Measurements from ENCODE around the gene RAB2B.
"Not testable (repeated sequence)": the region's sequence is repeated elsewhere in the genome, so short reads cannot be mapped to it uniquely, and the experiment has no call there.

Gene RAB2B

DNA sequence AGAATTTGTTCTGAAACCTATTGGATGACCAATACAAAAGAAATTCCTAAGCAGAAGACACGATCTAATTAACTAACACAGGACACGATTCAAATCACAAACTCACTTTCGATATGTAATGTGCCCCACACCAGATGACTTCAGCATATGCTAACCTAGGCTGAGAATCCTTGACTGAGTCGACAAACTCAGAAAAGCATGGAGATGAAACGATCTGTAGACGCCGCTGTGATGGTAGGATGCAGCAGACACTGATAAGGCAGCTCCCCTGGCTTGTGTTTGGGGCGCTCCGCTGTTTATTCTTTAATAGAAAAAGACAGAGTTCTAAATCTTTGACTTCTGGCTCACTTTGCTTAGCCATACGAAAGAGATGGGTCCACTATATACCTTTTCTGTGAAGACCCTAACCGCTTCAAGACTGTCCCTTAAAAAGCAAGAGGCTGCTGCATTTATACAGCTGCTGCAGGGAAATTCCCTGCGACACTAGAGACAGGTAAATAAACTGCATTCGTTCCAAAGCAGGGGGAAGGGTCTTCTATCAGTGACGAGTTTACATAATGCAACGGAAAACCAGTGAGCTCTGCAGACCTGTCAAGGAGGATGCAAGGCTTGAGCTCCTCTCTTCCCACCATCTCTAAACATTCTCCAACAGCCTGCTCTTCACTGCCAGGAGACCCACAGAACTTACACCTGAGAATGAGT lies 21.8 kb downstream of the RAB2B start:
- DNase-seq (ENCODE audit: extremely low read depth, low read depth) = no peak
- TF ChIP-seq, protein P1, sequence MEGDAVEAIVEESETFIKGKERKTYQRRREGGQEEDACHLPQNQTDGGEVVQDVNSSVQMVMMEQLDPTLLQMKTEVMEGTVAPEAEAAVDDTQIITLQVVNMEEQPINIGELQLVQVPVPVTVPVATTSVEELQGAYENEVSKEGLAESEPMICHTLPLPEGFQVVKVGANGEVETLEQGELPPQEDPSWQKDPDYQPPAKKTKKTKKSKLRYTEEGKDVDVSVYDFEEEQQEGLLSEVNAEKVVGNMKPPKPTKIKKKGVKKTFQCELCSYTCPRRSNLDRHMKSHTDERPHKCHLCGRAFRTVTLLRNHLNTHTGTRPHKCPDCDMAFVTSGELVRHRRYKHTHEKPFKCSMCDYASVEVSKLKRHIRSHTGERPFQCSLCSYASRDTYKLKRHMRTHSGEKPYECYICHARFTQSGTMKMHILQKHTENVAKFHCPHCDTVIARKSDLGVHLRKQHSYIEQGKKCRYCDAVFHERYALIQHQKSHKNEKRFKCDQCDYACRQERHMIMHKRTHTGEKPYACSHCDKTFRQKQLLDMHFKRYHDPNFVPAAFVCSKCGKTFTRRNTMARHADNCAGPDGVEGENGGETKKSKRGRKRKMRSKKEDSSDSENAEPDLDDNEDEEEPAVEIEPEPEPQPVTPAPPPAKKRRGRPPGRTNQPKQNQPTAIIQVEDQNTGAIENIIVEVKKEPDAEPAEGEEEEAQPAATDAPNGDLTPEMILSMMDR (IDR thresholded peaks at IDR 0.05; ENCODE audit: low read depth, low read length) = no peak

DNA sequence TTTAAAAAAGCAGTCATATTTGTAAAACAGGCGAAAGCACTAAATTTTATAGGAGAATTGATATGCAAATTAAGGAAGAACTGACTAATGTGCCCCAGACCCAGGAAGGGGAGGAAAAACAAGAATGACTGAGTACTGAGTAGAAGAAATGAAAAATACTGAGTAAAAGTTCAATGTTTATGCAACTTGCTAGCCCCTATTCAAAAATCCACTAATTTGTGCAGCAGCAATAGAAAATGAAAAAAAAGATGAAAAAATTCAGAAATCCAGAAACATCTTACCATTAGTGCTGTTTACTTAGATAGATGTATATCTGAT lies 26.9 kb downstream of the RAB2B start:
- DNase-seq (ENCODE audit: extremely low read depth, low read depth) = no peak
- TF ChIP-seq, protein P1 (IDR thresholded peaks at IDR 0.05; ENCODE audit: low read depth, low read length) = no peak

DNA sequence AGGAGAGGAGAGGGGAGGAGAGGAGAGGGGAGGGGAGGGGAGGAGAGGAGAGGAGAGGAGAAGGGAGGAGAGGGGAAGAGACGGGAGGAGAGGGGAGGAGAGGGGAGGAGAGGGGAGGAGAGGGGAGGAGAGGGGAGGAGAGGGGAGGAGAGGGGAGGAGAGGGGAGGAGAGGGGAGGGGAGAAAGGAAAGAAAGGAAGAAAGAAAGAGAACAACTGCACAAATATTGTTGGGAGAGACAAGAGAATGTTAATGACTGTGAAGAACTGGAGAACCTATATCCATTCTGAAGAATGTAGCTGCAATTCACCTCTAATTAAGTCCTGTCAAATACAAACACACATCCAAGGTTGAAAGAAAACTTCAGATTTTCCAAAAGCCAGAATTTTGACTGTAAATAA lies 34.1 kb downstream of the RAB2B start:
- DNase-seq (ENCODE audit: extremely low read depth, low read depth) = not testable (repeated sequence)

DNA sequence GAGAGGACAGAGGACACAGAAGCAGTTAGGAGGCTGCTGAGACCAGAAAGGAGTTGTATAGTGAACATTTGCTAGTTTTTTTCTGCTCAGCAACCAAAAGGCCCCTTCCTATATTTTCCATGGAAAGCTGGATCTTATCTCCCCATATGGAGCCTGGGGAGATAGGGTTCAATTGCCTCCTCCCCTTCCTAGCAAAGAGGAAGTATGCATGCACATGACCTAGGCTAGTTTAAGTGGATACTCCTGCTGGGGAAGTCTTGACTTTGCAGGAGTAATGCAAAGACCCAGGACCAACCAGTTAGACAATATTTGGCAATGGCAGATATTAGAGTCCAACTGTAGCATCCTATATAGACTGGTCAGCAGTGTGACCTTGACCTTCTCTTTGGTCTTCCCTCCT lies 35.9 kb downstream of the RAB2B start:
- no peak for DNase-seq (ENCODE audit: extremely low read depth, low read depth)
- TF ChIP-seq, protein P1 (IDR thresholded peaks at IDR 0.05; ENCODE audit: low read depth, low read length) = no peak

DNA sequence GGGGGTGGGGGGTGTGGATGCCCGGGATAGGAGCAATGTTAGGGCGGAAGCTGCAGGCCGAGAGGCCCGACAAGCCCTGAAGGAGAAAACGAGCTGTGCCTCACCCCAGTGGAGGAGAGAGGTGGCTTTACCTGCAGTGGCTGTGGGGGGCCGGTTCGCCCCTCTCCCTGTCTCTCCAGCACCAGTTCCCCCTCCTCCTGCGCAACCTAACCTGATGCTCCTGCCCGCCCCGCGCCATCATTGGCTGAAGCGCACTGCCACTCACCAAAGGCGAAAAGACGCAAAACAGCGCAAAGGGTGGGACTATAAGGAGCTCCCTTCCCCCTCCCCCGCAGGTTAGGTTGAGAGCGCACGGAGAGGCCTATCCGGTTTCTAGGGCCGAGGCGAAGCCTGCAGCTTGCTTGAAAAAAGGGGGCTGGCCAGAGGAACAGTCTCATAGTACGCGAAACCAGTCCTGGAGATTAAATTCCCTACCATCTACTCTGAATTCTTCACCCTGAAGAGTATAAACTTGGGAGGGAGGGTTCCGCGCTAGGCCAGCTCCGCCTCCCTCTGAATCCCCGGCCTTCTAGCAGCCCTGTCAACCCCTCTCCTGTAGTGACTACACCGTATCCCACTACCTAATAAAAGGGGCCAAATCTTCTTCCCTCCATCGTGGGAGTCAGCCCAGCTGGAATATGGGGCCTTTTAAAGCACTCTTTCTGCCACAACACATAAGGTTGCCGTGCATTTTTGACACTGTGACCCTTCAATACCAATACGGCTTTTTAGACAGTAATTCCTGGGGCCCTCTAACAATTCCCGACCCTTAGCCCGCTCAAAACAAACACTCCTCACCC lies 39.5 kb downstream of the RAB2B start:
- TF ChIP-seq, protein P1 (IDR thresholded peaks at IDR 0.05; ENCODE audit: low read depth, low read length) = no peak
- DNase-seq (ENCODE audit: extremely low read depth, low read depth) = peak; percentile 99

DNA sequence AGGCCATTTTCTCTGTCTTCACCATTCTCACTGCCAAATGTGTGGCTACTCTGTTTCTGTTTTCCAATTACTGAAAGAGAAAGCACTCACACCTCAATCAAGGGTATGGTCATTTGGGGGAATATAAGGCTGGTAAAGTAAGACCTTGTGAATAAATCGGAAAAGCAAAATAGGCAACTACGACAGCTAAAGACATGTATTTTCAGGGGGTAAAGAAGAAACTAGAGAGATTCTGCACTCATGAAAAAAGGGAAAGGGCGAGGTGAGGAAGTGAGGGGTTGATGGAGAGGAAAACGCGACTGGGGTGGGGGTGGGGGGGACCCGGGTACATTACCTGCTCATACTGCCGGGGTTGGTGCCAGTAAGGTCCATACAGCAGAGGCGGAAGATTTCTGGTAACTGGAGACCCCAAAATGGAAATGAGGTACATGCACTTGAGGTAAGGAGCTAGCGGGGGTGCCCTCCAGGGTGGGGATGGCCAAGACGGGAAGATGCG lies 40.1 kb downstream of the RAB2B start:
- TF ChIP-seq, protein P1 (IDR thresholded peaks at IDR 0.05; ENCODE audit: low read depth, low read length) = no peak
- no peak for DNase-seq (ENCODE audit: extremely low read depth, low read depth)

DNA sequence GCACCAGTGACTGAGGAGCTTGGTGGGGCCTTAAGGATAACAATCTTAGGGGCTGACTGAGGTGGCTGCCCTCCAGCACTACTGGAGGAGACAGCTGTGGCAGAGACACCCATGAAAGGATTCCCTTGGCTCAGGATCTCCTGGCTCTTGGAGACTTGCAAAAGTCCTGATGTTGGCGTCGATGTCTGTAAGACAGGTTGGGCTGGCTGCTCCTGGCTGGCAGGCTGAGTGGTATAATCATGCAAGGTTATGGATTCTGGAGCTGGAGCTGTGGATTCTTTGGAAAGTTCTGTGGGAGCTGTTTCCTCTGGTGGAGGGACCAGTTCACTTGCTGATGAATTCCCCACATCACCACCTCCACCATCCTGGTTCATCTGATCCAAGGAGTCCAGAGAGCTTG lies 45.6 kb downstream of the RAB2B start:
- no peak for DNase-seq (ENCODE audit: extremely low read depth, low read depth)

More for the DNA sequence above, 45.6 kb downstream of the RAB2B start:
- TF ChIP-seq, protein P1 (IDR thresholded peaks at IDR 0.05; ENCODE audit: low read depth, low read length) = no peak

Data from AG09319 (cell line).